K562 (cell line): Measurements from ENCODE around the gene XRRA1. TPM values are rescaled to one million over a fixed set of nuclear protein-coding genes. Genes with fewer than 3 reads are reported as not detected.
A peak's percentile ranks its signal among the peaks of the same experiment; 100 is the strongest.

Source experiments
- ATAC-seq: fragments of 200-7000 bp; cut with Tn5 transposase; 3 replicates; pipeline ENCODE4 v1.9.1; 2020; ENCODE audit warnings: moderate library complexity
- BruUV-seq: library from RNA; stranded (reverse); fragments of 400-500 nt; replicated peaks from 2 replicates; lab custom pipeline; 2021; lab: Mats Ljungman, UMichigan
- CTCF ChIA-PET: fragments of 300-600 bp; formaldehyde crosslinking; extraction: SDS; loops from one replicate; lab custom pipeline; 2021; ENCODE audit warnings: low intra/inter-chr PET ratio; lab: Yijun Ruan, JAX
- POLR2A ChIA-PET: fragments of 300-600, 350-650 bp; sonication (Branson Sonifier 250); formaldehyde crosslinking; extraction: SDS; loops from one replicate; lab custom pipeline; 2021; ENCODE audit warnings: antibody characterized with exemption, inconsistent platforms; lab: Yijun Ruan, JAX
- DNase-seq, 4 experiments: peaks; one replicate each; pipeline versions ENCODE4 v3.0.0 to v3.0.0-alpha.2; 2011 to 2018; ENCODE audit warnings: low spot score in 3 of 4, mixed read lengths in 3 of 4; ENCODE audit errors: extremely low read depth in 1 of 4
- FAIRE-seq: peaks from 2 replicates; lab custom pipeline; 2011; peaks lifted over from hg19 to GRCh38; lab: Jason Lieb, UNC
- H2AFZ ChIP-seq: 2 replicates; pipeline ENCODE4 v1.6.0; 2011; ENCODE audit warnings: low read depth, low read length, control low read depth, inconsistent platforms
- H3K27ac ChIP-seq: fragments of 200-600 bp; 3 replicates; pipeline ENCODE4 v1.8.0; 2011; ENCODE audit warnings: low read depth, mild to moderate bottlenecking, control low read depth, inconsistent platforms, low read length, moderate library complexity, mixed read lengths; ENCODE audit errors: extremely low read depth
- H3K27me3 ChIP-seq, 2 experiments: fragments of 300-600 bp in 1 of 2; 2 replicates in 1 of 2; 3 replicates in 1 of 2; pipeline versions ENCODE4 v1.6.0 to v1.8.0; 2011; ENCODE audit warnings: inconsistent platforms in 2 of 2, low read length in 2 of 2, mild to moderate bottlenecking in 1 of 2, mixed read lengths in 1 of 2, moderate library complexity in 1 of 2; ENCODE audit not compliant: control insufficient read depth in 2 of 2, insufficient read depth in 2 of 2
- H3K36me3 ChIP-seq: fragments of 300-600 bp; 3 replicates; pipeline ENCODE4 v1.8.0; 2011; ENCODE audit warnings: mild to moderate bottlenecking, low read length, inconsistent platforms; ENCODE audit not compliant: control insufficient read depth, insufficient read depth
- H3K4me1 ChIP-seq, 2 experiments: fragments of 200-600 bp in 1 of 2; replicated peaks in 1 of 2; 2 replicates in 1 of 2; 3 replicates in 1 of 2; pipeline versions ENCODE4 v1.5.1 to v1.8.0; 2011; ENCODE audit warnings: inconsistent platforms in 2 of 2, low read length in 2 of 2, mild to moderate bottlenecking in 1 of 2, mixed read lengths in 1 of 2, moderate library complexity in 1 of 2; ENCODE audit not compliant: control insufficient read depth in 2 of 2, insufficient read depth in 2 of 2
- H3K4me2 ChIP-seq: 2 replicates; pipeline ENCODE4 v1.6.1; 2011; ENCODE audit warnings: low read length, control low read depth, inconsistent platforms, mixed read lengths; ENCODE audit not compliant: insufficient read depth
- H3K4me3 ChIP-seq: fragments of 200-600 bp; sonication (generic), shearing (Covaris generic); 2 replicates; pipeline ENCODE4 v1.5.1; 2016; ENCODE audit warnings: control low read depth, inconsistent platforms
- H3K79me2 ChIP-seq: fragments of 200-600 bp; 3 replicates; pipeline ENCODE4 v1.8.0; 2011; ENCODE audit warnings: low read length, inconsistent platforms; ENCODE audit not compliant: control insufficient read depth, insufficient read depth
- H3K9ac ChIP-seq, 2 experiments: 2 replicates each; pipeline versions ENCODE4 v1.6.0 to v1.6.1; 2011; ENCODE audit warnings: low read depth in 2 of 2, low read length in 2 of 2, control low read depth in 1 of 2, inconsistent platforms in 1 of 2, mild to moderate bottlenecking in 1 of 2, mixed read lengths in 1 of 2; ENCODE audit not compliant: insufficient read depth in 1 of 2
- H3K9me1 ChIP-seq: one replicate; pipeline ENCODE4 v1.6.0; 2011; ENCODE audit warnings: inconsistent platforms, mild to moderate bottlenecking, low read length, moderate library complexity; ENCODE audit not compliant: control insufficient read depth, insufficient read depth
- H3K9me3 ChIP-seq: replicated peaks from 2 replicates; pipeline ENCODE4 v1.5.1; 2011; ENCODE audit warnings: low read depth, low read length, inconsistent platforms; ENCODE audit not compliant: control insufficient read depth, insufficient read depth
- H4K20me1 ChIP-seq: replicated peaks from 2 replicates; pipeline ENCODE4 v1.6.1; 2011; ENCODE audit warnings: low read length, inconsistent platforms, mixed read lengths; ENCODE audit not compliant: control insufficient read depth, insufficient read depth
- MAFK ChIP-seq: IDR thresholded peaks from 2 replicates; pipeline ENCODE4 v1.6.1; 2011; ENCODE audit warnings: low read length, improper control_type of control experiment
- SREBF2 ChIP-seq: sonication (generic); formaldehyde crosslinking; IDR thresholded peaks from 2 replicates; pipeline ENCODE4 v1.4.0; 2020; ENCODE audit warnings: mild to moderate bottlenecking, missing genetic modification reagents
- SRSF1 ChIP-seq: fragments of 200-400 bp; formaldehyde crosslinking; IDR thresholded peaks from 2 replicates; pipeline ENCODE4 v1.6.1; 2017; ENCODE audit warnings: mild to moderate bottlenecking, low read depth, low read length, moderate library complexity
- TCF7 ChIP-seq: sonication (generic); IDR thresholded peaks from 2 replicates; pipeline ENCODE4 v1.6.1; 2016; ENCODE audit warnings: antibody characterized with exemption, borderline replicate concordance
- WGBS: fragments of 100-300 bp; shearing (Covaris generic); methylation state at CpG from one replicate; pipeline ENCODE4 v1.1.6; 2016; ENCODE audit warnings: low coverage, mixed read lengths; ENCODE audit not compliant: insufficient coverage; ENCODE audit errors: missing lambda C conversion rate; 5-methylcytosine and 5-hydroxymethylcytosine counted together
- in situ Hi-C: fragments of 300-500 bp; cut with MboI; formaldehyde crosslinking; loops from 4 replicates; pipeline ENCODE4 v1.15.0; 2018; ENCODE audit warnings: inconsistent platforms, mixed read lengths
- intact Hi-C: fragments of 100-400 bp; cut with micrococcal nuclease; formaldehyde crosslinking; loops from 2 replicates; pipeline ENCODE4 v1.14.2; 2022
- polyA plus RNA-seq, 8 experiments: library from polyadenylated mRNA; depleted of rRNA in 4 of 8; stranded (reverse) in 5 of 8; unstranded in 3 of 8; fragments of >200 nt; fragmentation: Nextera tagmentation in 2 of 8; fragmentation: Illumina TruSeq in 1 of 8; extraction: Ambion mirVana in 2 of 8; extraction: Trizol in 1 of 8; gene quantifications; 2 replicates each; pipeline versions ENCODE4 v1.2.1 to v1.2.3, GENCODE V29; 2011 to 2014; ENCODE audit warnings: inconsistent platforms in 1 of 8, missing spikeins in 1 of 8
- total RNA-seq, 7 experiments: library from RNA; depleted of rRNA in 6 of 7; stranded (reverse); fragments of >200 nt in 6 of 7; fragmentation: Illumina TruSeq in 2 of 7; extraction: Trizol in 2 of 7; gene quantifications; 2 replicates each; pipeline versions ENCODE4 v1.2.1 to v1.2.3, GENCODE V29; 2011 to 2021; ENCODE audit warnings: low replicate concordance in 1 of 7
- TF ChIP-seq, protein P1 (sequence below): fragments of 250-450 bp; sonication (Bioruptor Pico); IDR thresholded peaks from 2 replicates; pipeline ENCODE4 v1.4.0; 2020
- TF ChIP-seq, protein P2 (sequence below): fragments of 450-650 bp; formaldehyde crosslinking; IDR thresholded peaks from 2 replicates; pipeline ENCODE4 v1.4.0; 2020; ENCODE audit warnings: mild to moderate bottlenecking, moderate library complexity
- TF ChIP-seq, protein P3 (sequence below): fragments of 450-650 bp; IDR thresholded peaks from 2 replicates; pipeline ENCODE4 v1.6.1; 2017; ENCODE audit warnings: antibody characterized with exemption, mild to moderate bottlenecking

Gene XRRA1
- total and polyA plus RNA-seq, 9 of the 15 experiments (the other 6 are each of a cell fraction or from before 2014, with no cell fraction given) = 5.0 to 22.5 (median 16.0) TPM

DNA sequence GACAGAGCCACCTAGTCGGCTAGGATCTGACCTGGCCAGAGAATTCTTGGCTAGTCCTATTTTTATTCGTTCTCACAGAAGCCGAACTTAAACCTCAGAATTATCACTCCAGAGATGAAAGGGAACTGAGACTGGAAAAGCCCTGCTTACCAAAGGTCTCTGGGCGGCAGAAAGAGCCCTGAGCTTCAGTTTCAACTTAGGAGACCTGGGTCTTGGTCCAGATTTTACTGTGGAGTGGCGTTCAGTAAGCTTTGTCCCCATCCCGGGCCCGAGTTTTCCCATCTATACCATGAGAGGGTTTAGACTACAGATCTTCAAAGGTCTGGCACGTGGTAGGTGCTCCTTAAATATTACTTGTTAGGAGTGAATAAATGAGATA is 40.4 kb upstream of the XRRA1 start:
- peaks cover 4 to 25% of the 10 kb centered on the region in 2 experiments; a peak in 4 of 5 replicates for H3K4me1 ChIP-seq
- no peaks in the 10 kb centered on the region for H4K20me1 ChIP-seq
- TSS peak; percentile 53 for BruUV-seq
- H3K4me3 ChIP-seq = peak overlapping the region; percentile 97
- FAIRE-seq (no peak), DNase-seq (peak in 2 of 4 experiments; percentile 26 to 31), ATAC-seq (peak; percentile 19)
- peaks cover 47% of the 10 kb centered on the region for H3K79me2 ChIP-seq
- H3K27me3 ChIP-seq = no peaks in the 10 kb centered on the region
- H3K4me2 ChIP-seq = peak overlapping the region; percentile 96
- peak overlapping the region; percentile 87 for H2AFZ ChIP-seq
- under 1% methylated on average over 8 of the region's 8 CpGs for WGBS
- ChIA-PET CTCF (no interaction called here), POLR2A (interaction anchor here (0.6 to 3.2 kb wide), 22 partner anchors 8 to 820 kb away, joined by 3 to 14 read pairs (median 4); partner anchors contain the start of genes SPCS2 and XRRA1)
- H3K9me3 ChIP-seq = no peaks in the 10 kb centered on the region
- peak overlapping the region; percentile 90 to 94 for H3K9ac ChIP-seq
- H3K36me3 ChIP-seq = peaks cover 25% of the 10 kb centered on the region; the same call in 2 of the 3 replicates
- in situ Hi-C loops = no loop called here
- no peaks in the 10 kb centered on the region for H3K9me1 ChIP-seq
- intact Hi-C loops = loop anchor here (2.0 kb wide), 1 partner anchor 40 kb away; the partner anchor contains the start of genes SPCS2 and XRRA1
- H3K27ac ChIP-seq = peak overlapping the region; percentile 93
- TF ChIP-seq, protein P1, sequence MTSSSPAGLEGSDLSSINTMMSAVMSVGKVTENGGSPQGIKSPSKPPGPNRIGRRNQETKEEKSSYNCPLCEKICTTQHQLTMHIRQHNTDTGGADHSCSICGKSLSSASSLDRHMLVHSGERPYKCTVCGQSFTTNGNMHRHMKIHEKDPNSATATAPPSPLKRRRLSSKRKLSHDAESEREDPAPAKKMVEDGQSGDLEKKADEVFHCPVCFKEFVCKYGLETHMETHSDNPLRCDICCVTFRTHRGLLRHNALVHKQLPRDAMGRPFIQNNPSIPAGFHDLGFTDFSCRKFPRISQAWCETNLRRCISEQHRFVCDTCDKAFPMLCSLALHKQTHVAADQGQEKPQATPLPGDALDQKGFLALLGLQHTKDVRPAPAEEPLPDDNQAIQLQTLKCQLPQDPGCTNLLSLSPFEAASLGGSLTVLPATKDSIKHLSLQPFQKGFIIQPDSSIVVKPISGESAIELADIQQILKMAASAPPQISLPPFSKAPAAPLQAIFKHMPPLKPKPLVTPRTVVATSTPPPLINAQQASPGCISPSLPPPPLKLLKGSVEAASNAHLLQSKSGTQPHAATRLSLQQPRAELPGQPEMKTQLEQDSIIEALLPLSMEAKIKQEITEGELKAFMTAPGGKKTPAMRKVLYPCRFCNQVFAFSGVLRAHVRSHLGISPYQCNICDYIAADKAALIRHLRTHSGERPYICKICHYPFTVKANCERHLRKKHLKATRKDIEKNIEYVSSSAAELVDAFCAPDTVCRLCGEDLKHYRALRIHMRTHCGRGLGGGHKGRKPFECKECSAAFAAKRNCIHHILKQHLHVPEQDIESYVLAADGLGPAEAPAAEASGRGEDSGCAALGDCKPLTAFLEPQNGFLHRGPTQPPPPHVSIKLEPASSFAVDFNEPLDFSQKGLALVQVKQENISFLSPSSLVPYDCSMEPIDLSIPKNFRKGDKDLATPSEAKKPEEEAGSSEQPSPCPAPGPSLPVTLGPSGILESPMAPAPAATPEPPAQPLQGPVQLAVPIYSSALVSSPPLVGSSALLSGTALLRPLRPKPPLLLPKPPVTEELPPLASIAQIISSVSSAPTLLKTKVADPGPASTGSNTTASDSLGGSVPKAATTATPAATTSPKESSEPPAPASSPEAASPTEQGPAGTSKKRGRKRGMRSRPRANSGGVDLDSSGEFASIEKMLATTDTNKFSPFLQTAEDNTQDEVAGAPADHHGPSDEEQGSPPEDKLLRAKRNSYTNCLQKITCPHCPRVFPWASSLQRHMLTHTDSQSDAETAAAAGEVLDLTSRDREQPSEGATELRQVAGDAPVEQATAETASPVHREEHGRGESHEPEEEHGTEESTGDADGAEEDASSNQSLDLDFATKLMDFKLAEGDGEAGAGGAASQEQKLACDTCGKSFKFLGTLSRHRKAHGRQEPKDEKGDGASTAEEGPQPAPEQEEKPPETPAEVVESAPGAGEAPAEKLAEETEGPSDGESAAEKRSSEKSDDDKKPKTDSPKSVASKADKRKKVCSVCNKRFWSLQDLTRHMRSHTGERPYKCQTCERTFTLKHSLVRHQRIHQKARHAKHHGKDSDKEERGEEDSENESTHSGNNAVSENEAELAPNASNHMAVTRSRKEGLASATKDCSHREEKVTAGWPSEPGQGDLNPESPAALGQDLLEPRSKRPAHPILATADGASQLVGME = 0 out of 2 replicates have a peak, but pooled peaks have one; percentile 27
- TF ChIP-seq SRSF1 = no peak
- no peak for TF ChIP-seq MAFK
- TF ChIP-seq, protein P2, sequence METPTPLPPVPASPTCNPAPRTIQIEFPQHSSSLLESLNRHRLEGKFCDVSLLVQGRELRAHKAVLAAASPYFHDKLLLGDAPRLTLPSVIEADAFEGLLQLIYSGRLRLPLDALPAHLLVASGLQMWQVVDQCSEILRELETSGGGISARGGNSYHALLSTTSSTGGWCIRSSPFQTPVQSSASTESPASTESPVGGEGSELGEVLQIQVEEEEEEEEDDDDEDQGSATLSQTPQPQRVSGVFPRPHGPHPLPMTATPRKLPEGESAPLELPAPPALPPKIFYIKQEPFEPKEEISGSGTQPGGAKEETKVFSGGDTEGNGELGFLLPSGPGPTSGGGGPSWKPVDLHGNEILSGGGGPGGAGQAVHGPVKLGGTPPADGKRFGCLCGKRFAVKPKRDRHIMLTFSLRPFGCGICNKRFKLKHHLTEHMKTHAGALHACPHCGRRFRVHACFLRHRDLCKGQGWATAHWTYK = no peak
- TF ChIP-seq, protein P3, sequence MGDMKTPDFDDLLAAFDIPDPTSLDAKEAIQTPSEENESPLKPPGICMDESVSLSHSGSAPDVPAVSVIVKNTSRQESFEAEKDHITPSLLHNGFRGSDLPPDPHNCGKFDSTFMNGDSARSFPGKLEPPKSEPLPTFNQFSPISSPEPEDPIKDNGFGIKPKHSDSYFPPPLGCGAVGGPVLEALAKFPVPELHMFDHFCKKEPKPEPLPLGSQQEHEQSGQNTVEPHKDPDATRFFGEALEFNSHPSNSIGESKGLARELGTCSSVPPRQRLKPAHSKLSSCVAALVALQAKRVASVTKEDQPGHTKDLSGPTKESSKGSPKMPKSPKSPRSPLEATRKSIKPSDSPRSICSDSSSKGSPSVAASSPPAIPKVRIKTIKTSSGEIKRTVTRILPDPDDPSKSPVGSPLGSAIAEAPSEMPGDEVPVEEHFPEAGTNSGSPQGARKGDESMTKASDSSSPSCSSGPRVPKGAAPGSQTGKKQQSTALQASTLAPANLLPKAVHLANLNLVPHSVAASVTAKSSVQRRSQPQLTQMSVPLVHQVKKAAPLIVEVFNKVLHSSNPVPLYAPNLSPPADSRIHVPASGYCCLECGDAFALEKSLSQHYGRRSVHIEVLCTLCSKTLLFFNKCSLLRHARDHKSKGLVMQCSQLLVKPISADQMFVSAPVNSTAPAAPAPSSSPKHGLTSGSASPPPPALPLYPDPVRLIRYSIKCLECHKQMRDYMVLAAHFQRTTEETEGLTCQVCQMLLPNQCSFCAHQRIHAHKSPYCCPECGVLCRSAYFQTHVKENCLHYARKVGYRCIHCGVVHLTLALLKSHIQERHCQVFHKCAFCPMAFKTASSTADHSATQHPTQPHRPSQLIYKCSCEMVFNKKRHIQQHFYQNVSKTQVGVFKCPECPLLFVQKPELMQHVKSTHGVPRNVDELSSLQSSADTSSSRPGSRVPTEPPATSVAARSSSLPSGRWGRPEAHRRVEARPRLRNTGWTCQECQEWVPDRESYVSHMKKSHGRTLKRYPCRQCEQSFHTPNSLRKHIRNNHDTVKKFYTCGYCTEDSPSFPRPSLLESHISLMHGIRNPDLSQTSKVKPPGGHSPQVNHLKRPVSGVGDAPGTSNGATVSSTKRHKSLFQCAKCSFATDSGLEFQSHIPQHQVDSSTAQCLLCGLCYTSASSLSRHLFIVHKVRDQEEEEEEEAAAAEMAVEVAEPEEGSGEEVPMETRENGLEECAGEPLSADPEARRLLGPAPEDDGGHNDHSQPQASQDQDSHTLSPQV = 0 out of 2 replicates have a peak, but pooled peaks have one; percentile 17
- TF ChIP-seq TCF7 = no peak
- TF ChIP-seq SREBF2 (CRISPR knock-in tag) = no peak
